ENCODE data around the gene PCNX1.

Gene PCNX1

DNA sequence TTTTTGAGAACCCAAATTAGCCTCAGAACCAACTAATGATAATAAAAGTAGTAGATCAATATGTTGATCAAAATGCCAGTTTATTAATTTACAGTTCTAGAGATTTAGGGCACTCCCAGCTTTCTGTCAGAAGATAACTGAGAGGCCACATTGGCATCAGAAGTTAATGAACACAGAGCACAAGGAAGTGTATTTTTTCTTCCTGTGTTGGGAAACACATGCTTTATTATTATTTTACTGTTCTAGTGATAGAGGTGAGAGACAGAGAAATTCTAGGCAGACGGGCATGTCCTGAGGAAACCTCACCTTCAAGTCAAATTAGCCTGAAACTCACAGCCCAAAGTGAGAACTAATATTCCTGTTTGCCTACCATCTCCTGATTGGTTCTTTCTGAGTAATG, 213.7 kb downstream of the PCNX1 start:
- Histone ChIP-seq H3K4me2 (ENCODE audit: low read depth, low read length, poor library complexity, severe bottlenecking) (no peak overlapping the region), H3F3A (ENCODE audit: low read depth) (no peaks in the 10 kb centered on the region), H3K4me3 (ENCODE audit: low read length, poor library complexity, severe bottlenecking) (no peak overlapping the region), H3K9ac (ENCODE audit: low read depth, low read length, poor library complexity, severe bottlenecking) (no peak overlapping the region), H3K79me2 (ENCODE audit: insufficient read depth, low read length) (peaks cover 8% of the 10 kb centered on the region; the same call in 1 of the 2 replicates), H3K36me3 (ENCODE audit: insufficient read depth, low read length) (no peaks in the 10 kb centered on the region), H3K4me1 (ENCODE audit: insufficient read depth, low read length, poor library complexity, severe bottlenecking) (peaks cover 13% of the 10 kb centered on the region), H2AFZ (ENCODE audit: low read length) (no peak overlapping the region), H3K27me3 (ENCODE audit: insufficient read depth, low read length, poor library complexity, severe bottlenecking) (no peaks in the 10 kb centered on the region), H3K9me3 (ENCODE audit: insufficient read depth, low read depth, low read length) (no peaks in the 10 kb centered on the region), H3K9me2 (replicated peaks; ENCODE audit: low read depth, low read length) (no peaks in the 10 kb centered on the region), H4K20me1 (ENCODE audit: insufficient read depth, low read length, poor library complexity, severe bottlenecking) (no peaks in the 10 kb centered on the region)
- TF ChIP-seq, protein P1, sequence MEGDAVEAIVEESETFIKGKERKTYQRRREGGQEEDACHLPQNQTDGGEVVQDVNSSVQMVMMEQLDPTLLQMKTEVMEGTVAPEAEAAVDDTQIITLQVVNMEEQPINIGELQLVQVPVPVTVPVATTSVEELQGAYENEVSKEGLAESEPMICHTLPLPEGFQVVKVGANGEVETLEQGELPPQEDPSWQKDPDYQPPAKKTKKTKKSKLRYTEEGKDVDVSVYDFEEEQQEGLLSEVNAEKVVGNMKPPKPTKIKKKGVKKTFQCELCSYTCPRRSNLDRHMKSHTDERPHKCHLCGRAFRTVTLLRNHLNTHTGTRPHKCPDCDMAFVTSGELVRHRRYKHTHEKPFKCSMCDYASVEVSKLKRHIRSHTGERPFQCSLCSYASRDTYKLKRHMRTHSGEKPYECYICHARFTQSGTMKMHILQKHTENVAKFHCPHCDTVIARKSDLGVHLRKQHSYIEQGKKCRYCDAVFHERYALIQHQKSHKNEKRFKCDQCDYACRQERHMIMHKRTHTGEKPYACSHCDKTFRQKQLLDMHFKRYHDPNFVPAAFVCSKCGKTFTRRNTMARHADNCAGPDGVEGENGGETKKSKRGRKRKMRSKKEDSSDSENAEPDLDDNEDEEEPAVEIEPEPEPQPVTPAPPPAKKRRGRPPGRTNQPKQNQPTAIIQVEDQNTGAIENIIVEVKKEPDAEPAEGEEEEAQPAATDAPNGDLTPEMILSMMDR (conservative IDR thresholded peaks at IDR 0.05; ENCODE audit: low read length): no peak
- TF ChIP-seq EZH2phosphoT487 (IDR thresholded peaks at IDR 0.05; ENCODE audit: borderline replicate concordance): no peak

DNA sequence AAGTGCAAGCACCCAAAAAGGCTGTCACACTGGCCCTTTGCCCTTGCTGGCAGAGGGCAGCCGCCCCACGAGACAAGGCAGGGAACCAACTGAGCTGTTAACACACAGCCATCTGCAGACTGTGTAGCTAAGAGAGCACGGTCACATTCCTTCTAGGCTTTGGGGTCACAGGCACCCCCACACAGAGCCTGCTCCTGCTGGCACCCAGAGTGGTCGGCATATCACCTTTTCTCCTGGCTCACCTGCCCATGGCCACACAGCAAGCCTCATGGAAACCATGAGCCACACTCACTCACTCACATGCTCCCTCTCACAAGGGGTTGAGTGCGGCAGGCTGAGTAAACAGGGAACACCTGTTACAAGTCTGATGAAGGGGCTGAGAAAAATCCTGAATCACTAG, 214.5 kb downstream of the PCNX1 start:
- Histone ChIP-seq H3K9me3 (ENCODE audit: insufficient read depth, low read depth, low read length) (no peaks in the 10 kb centered on the region), H2AFZ (ENCODE audit: low read length) (no peak overlapping the region), H3K27me3 (ENCODE audit: insufficient read depth, low read length, poor library complexity, severe bottlenecking) (no peaks in the 10 kb centered on the region), H3K4me1 (ENCODE audit: insufficient read depth, low read length, poor library complexity, severe bottlenecking) (peaks cover 13% of the 10 kb centered on the region), H3K9me2 (replicated peaks; ENCODE audit: low read depth, low read length) (no peaks in the 10 kb centered on the region), H3K36me3 (ENCODE audit: insufficient read depth, low read length) (no peaks in the 10 kb centered on the region), H4K20me1 (ENCODE audit: insufficient read depth, low read length, poor library complexity, severe bottlenecking) (no peaks in the 10 kb centered on the region), H3K79me2 (ENCODE audit: insufficient read depth, low read length) (peaks cover 8% of the 10 kb centered on the region; the same call in 1 of the 2 replicates), H3K4me2 (ENCODE audit: low read depth, low read length, poor library complexity, severe bottlenecking) (no peak overlapping the region), H3K4me3 (ENCODE audit: low read length, poor library complexity, severe bottlenecking) (no peak overlapping the region), H3K9ac (ENCODE audit: low read depth, low read length, poor library complexity, severe bottlenecking) (no peak overlapping the region), H3F3A (ENCODE audit: low read depth) (no peaks in the 10 kb centered on the region)
- TF ChIP-seq, protein P1 (conservative IDR thresholded peaks at IDR 0.05; ENCODE audit: low read length): no peak
- no peak for TF ChIP-seq EZH2phosphoT487 (IDR thresholded peaks at IDR 0.05; ENCODE audit: borderline replicate concordance)

DNA sequence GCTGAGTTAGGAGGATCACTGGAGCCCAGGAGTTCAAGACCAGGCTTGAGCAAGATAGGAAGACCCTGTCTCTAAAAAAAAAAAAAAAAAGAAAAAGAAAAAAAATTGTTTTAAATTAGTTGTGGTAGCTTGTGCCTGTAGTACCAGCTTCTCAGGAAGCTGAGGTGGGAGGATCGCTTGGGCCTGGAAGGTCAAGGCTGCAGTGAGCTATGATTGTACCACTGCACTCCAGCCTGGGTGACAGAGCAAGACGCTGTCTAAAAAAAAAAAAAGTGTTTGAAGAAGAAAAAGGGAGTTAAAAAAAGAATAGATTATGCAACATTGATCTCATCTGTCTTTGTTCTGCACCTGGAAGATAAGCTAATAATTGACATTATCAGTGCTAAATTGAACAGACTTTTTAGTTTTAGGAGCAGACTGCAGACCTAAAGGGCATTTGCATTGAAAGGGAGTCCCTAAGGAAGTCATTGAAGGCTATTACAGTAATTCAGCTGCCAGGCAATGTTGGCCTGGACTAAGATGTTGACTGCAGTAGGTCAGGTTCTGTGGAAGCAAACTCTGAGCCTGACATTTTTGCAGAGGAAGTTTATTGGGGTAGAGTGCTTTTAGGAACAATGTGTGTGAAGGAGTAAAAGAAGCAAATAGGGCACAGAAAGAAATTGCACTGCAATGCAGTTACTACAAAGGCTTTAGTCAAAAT, 215.8 kb downstream of the PCNX1 start:
- Histone ChIP-seq H3K27me3 (ENCODE audit: insufficient read depth, low read length, poor library complexity, severe bottlenecking) (no peaks in the 10 kb centered on the region), H3K9me2 (replicated peaks; ENCODE audit: low read depth, low read length) (no peaks in the 10 kb centered on the region), H3K79me2 (ENCODE audit: insufficient read depth, low read length) (peaks cover 8% of the 10 kb centered on the region; the same call in 1 of the 2 replicates), H3K9me3 (ENCODE audit: insufficient read depth, low read depth, low read length) (no peaks in the 10 kb centered on the region), H3K4me3 (ENCODE audit: low read length, poor library complexity, severe bottlenecking) (no peak overlapping the region), H3F3A (ENCODE audit: low read depth) (no peaks in the 10 kb centered on the region), H3K9ac (ENCODE audit: low read depth, low read length, poor library complexity, severe bottlenecking) (no peak overlapping the region), H3K4me1 (ENCODE audit: insufficient read depth, low read length, poor library complexity, severe bottlenecking) (peaks cover 13% of the 10 kb centered on the region), H2AFZ (ENCODE audit: low read length) (no peak overlapping the region), H4K20me1 (ENCODE audit: insufficient read depth, low read length, poor library complexity, severe bottlenecking) (no peaks in the 10 kb centered on the region), H3K4me2 (ENCODE audit: low read depth, low read length, poor library complexity, severe bottlenecking) (no peak overlapping the region), H3K36me3 (ENCODE audit: insufficient read depth, low read length) (no peaks in the 10 kb centered on the region)
- TF ChIP-seq, protein P1 (conservative IDR thresholded peaks at IDR 0.05; ENCODE audit: low read length): no peak
- TF ChIP-seq EZH2phosphoT487 (IDR thresholded peaks at IDR 0.05; ENCODE audit: borderline replicate concordance): no peak

Measured in Loucy (cell line).